GM21528 (cell line): ENCODE results near the gene TEFM.
"Not testable (repeated sequence)": the region's sequence is repeated elsewhere in the genome, so short reads cannot be mapped to it uniquely, and the experiment has no call there.

ENCODE experiments used
- ATAC-seq: cut with Tn5 transposase; IDR thresholded peaks from one replicate; pipeline ENCODE4 v1.9.1; 2021; ENCODE audit warnings: mild to moderate bottlenecking, moderate library complexity; ENCODE audit not compliant: unreplicated experiment, low FRiP score

TEFM gene

GRCh38 chr17:30906101-30906911 lies at the start of gene TEFM:
Gene TEFM (minus strand): TSS chr17:30906238. CDS start chr17:30906198, 40 bp downstream.
- peak; percentile 79 for ATAC-seq

DNA sequence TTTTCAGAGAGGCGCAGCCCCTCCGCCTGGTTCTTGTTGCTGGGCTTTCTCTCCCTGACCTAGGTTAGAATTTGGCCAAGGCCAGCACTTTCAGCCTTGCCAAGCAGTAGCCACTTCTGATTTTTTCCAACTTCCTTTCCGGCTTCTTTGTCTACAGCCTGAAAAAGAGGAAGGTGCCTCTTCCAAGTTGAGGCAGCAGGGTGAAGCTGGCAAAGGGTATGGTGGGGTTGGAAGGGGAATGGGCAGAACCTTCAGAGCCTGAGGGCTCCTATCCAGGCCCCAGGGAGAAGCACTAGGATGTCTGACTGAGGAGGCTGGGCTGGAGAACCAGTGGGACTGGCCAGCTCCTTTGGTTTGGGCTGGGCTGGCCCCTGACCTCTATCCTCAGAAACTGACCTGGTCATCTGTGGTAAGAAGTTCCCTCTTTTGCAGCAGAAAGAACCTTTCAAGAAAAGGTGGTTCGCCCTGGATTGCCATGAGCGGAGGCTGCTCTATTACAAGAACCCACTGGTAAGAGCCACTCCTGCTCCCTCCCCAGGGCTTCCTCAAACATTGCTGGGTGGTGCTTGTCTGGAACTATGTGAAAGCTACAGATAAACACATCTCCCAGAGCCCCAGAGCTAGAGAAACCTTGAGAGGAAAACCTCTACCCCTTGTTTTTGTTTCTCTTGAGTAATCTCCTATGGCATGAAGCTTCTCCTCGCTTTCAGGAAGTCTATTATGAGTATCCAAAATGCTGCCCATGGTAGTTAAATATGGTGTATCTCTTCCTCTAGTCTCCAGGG lies 48.2 kb upstream of the TEFM start:
- ATAC-seq, result no peak

DNA sequence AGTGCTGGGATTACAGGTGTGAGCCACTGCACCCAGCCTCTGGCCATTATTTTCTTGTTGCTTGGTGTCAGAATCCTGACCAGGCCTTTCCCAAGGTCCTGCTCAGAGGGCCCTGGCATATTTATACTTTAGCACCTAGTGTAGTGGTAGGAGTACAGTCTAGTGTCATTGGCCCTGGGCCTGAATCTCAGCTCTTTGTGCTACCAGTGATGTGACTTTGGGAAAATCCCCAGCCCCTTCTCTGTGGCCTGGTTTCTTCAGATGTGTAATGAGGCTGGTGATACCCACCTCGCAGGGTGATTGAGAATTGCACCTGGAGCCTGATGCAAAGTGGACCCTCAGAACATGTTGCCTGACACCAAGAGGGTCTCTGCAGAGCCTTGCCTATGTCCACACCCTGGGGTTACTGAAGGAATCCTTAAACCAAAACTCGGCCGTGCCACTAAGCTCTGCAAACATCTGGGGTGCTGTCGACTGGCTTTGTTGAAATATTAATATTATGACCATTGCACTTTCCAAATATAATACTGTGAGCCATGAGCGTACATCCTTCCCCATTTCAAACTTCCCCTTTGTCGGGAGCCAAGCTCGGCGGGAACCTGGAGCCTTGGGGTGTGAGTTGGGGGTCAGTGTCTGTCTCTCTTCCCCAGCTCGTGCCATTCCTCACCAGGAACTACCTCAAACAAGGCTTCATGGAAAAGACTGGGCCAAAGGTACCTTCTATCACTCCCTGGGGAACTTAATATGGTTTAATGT lies 46.8 kb upstream of the TEFM start:
- ATAC-seq, result no peak

GRCh38 chr17:30950669-30951399 lies 44.8 kb upstream of the TEFM start:
- ATAC-seq, result no peak

DNA sequence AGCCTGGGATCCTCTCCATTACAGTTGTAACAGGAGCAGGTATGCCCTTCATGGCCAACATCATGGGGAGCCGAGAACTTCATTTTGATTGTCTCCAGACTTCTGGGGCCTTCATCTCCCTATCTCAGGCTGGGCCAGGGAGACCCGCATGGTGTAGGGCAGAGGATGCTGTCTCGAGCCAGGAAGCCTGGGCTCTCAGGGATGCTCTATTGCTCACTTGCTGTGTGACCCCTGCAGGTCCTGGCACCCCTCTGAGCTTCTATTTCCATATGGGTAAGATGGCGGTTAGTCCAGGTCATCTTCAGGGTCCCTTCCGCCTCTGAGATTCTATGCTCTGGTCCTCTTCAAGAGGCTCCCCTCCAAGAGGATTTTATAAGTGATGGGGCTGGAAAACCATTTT lies 44.2 kb upstream of the TEFM start:
- no peak for ATAC-seq

DNA sequence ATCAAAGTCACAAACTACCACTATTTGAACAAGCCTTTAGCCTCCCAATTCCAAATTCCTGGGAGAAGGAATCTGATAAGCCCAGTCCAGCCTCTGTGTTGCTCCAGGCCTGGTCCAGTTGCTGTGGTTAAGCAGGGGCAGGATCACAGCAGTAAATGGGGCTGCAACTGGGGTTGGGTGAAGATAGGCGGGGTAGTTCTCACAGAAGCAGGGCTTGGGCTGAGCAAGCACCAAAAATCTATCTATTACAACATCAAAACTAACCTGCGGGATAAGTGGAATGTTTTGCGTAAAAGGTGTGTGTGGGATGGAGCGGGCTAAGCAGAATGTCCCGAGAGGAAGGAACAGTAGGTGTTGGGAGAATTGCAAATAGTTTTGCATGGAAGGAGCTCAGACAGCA lies 41.8 kb upstream of the TEFM start:
- no peak for ATAC-seq

- ATAC-seq, result no peak
These were observed 36.5 kb upstream of the TEFM start for GRCh38 chr17:30942308-30943079.

DNA sequence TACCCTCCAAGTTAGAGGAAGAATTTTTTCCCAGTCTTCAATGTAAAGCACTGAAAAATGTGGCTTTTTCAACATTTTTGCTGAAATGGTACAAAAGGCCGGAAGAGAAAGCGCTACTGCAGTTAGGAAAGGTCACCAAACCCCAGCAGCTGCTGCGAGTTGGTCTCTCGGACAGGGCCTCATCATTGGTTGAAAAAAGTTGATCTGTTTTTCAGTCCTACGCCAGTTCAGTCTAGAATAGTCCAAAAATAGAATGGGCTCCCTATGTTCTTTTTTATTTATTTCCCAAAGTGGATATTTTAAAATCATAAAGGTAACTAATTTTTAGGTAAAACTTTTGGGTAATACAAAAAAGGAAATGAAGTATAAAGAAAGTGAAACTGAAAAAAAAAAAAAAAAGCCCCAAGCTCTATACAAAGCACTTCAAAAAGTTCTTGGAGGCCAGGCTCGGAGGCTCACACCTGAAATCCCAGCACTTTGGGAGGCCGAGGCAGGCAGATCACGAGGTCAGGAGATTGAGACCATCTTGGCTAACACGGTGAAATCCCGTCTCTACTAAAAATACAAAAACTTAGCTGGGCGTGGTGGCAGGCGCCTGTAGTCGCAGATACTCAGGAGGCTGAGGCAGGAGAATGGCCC lies 33.1 kb upstream of the TEFM start:
- ATAC-seq, result no peak

- ATAC-seq, result no peak
These were observed 27.9 kb upstream of the TEFM start for GRCh38 chr17:30933966-30934365.

DNA sequence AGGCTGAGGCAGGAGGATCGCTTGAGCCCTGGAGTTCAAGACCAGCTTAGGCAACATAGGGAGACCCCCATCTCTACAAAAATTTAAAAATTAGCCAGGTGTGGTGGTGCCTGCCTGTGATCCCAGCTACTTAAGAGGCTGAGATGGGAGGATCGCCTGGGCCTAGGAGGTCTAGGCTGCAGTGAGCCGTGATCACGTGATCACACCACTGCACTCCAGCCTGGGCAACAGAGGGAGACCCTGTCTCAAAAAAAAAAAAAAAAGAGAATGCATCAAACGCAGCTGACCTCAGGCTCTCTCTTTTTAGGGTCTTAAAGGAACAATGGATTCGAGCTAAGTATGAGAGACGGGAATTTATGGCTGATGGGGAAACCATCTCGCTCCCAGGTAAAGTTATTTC lies 25.5 kb upstream of the TEFM start:
- ATAC-seq, result not testable (repeated sequence)

DNA sequence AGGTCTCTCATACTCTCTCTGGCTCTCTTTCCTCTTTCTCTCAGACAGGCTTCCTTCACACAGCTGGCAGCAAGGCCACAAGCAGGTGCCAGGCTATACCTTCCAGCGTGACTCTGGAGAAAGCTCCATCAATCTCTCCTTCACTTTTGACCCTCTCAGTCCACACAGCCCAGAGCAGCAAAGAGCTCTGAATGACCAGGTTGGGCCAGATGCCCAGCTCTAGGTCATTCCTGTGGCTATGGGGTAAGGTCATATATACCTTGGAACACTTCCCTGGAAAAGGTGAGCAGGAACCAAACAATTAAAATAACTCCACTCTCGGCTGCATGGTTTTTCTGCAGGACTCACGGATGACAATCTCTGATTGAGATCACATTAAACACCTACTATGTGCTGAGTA lies 24.5 kb upstream of the TEFM start:
- ATAC-seq, result no peak

- not testable (repeated sequence) for ATAC-seq
These were observed 23.8 kb upstream of the TEFM start for GRCh38 chr17:30929861-30930260.

GRCh38 chr17:30929081-30929633 lies 23.1 kb upstream of the TEFM start:
- no peak for ATAC-seq

- ATAC-seq, result no peak
These were observed 22.5 kb upstream of the TEFM start for GRCh38 chr17:30928584-30928983.

- ATAC-seq, result no peak
These were observed 21.7 kb upstream of the TEFM start for GRCh38 chr17:30927756-30928155.

GRCh38 chr17:30926516-30926915 lies 20.5 kb upstream of the TEFM start:
- ATAC-seq, result no peak

GRCh38 chr17:30924341-30924740 lies 18.3 kb upstream of the TEFM start:
- ATAC-seq, result no peak

GRCh38 chr17:30922235-30923030 lies 16.4 kb upstream of the TEFM start:
- ATAC-seq, result no peak
